ENCODE measurements around the gene CIAO2B.
A peak's percentile ranks its signal among the peaks of the same experiment; 100 is the strongest.
"Not testable (repeated sequence)": the region's sequence is repeated elsewhere in the genome, so short reads cannot be mapped to it uniquely, and the experiment has no call there.

Gene CIAO2B

DNA sequence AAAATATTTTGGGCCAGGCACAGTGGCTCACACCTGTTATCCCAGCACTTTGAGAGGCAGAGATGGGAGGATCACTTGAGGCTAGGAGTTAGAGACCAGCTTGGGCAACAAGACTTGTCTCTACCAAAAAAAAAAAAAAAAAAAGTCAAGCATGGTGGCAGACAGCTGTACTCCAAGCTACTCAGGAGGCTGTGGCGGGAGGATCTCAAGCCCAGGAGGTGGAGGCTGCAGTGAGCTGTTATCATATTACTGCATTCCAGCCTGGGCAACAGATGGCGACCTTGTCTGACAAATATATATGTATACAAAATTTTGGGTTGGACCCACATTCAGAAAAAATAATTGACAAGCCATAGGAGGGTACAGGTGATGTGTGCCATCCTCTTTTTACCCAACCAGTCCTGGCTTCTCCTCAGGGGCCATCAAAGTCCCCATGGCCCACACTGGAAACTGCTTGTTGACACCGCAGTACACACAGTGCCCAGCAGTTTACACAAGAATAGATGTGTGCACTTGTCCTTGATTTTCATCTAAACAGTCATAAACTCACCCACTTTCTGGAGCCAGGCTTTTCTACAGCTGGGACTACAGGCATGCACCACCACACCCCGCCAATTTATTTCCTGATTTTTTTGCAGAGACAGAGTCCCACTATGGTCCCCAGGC lies 2.8 kb upstream of the CIAO2B start:
- no peak for DNase-seq (ENCODE audit: low read depth)

DNA sequence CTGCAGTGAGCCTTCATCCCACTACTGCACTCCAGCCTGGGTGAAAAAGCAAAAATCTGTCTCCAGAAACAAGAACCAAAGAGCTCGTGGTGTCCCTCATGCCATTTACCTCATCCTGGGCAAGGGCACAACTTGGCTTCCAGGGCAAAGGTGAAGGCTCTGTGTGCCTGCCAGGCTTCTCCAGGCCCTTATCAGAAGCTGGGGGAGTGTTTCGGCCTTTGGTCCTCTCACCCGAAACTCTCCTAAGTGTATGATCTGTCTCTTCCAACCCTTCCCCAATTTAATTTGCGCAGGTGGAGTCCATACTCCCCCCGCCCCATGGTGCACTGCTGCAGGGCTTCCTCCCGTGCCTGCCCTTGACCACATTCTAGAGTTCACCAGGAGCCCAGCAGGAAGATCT lies 2.3 kb upstream of the CIAO2B start:
- no peak for DNase-seq (ENCODE audit: low read depth)

GRCh38 chr16:66935314-66936011 lies 1.3 kb upstream of the CIAO2B start, which contains the start of gene CES2:
TSS of gene CES2 (plus strand) at chr16:66935516. CDS start at chr16:66935636, 120 bp downstream.
- DNase-seq (ENCODE audit: low read depth), result no peak

DNA sequence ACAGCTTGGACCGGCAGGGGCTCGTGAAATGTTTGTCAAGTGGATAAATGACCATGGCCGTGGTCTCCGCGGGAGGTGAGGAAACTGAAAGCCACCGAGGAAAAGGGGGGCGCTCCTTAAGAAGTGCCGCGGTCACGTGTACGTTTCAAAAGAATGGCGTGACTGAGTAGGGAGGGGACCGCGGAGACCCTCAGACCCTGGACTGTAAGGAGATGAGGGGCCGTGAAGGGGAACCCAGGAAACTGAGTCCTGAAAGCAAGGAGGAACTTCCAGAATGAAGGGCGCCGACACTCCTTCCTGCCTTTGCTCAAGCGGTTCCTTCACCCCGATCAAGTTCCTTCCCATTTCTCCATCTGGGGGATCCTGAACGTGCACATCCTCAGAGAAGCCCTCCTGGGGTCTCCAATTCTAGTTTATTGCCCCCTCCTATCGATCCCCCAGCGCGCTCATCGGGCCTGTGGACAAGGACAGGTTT lies 674 bp upstream of the CIAO2B start:
- DNase-seq (ENCODE audit: low read depth), result not testable (repeated sequence)

DNA sequence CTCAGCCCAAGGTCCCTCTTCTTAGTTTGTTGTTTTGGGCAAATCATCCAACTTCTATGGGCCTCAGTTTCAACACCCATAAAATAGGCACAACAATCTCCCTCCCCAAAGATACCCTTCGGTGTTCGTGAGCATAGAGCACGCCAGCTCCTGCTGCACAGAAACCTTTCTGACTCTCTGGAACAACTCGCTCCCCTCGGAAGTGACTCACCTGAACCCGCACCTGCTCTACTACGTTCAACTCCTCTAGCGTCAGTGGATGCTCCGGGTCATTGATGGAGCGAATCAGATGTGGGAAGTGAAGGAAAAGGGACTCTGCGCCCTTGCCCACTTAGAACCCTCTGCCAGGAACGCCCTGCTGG lies 445 bp downstream of the CIAO2B start:
- peak; percentile 43 for DNase-seq (ENCODE audit: low read depth)

DNA sequence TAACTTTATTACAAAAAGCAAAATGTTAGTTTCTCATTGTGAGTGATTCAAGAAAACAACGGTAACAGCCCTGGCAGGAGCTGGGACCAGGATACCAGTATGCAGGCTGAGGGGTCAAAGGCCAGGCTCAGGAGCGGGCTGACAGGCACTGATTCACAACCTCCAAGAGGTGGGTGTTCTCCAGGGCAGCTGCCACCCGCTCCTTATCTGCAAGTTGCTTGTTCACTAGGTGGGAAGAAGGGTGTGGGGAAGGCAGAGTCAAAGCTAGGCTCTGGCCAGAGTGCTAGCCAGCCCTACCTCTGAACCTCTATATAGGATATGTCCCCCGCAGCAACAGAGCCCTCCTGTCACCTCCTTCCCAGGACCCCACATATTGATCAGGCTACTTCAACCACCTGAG lies 2.1 kb downstream of the CIAO2B start:
- no peak for DNase-seq (ENCODE audit: low read depth)

DNA sequence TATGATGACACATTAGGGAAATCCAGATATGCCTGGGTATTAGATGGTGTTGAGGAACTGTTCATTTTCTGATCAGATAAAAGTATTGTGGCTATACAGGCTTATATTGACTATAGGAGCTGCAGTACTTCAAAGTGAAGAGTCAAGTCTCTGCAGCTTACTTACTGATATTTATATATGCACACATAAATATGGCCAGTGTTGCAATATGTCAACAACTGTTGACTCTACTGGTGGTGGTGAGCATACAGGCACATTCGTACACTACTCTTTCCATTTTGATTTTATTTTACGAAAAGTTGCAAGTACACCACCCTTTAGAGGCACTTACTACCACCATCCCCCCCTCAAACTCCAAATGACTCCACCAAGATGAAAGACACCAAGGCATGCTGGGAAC lies 2.5 kb downstream of the CIAO2B start:
- no peak for DNase-seq (ENCODE audit: low read depth)

DNA sequence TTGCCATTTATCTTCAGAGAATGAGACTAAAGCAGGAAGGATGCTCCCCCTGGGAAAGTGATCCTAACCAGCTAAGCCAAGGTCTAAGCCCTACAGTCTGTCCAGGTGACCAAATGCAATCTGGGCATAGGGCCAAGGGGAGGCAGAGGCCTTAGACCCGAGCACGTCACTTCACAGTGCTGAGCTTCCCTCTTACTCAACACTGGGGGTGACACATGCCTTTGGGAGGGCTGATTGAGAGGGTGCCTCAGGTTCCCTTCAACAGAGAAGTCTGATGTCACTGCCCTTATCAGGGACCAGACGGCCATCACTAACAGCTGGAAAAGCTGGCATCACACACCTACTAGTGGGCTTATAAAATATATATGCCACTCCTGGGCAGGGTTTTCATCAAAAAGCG lies 4.0 kb downstream of the CIAO2B start:
- DNase-seq (ENCODE audit: low read depth), result no peak

- no peak for DNase-seq (ENCODE audit: low read depth)
Measured at GRCh38 chr16:66928702-66929388, 5.4 kb downstream of the CIAO2B start.

GRCh38 chr16:66927918-66928649 lies 6.1 kb downstream of the CIAO2B start:
- DNase-seq (ENCODE audit: low read depth), result no peak

DNA sequence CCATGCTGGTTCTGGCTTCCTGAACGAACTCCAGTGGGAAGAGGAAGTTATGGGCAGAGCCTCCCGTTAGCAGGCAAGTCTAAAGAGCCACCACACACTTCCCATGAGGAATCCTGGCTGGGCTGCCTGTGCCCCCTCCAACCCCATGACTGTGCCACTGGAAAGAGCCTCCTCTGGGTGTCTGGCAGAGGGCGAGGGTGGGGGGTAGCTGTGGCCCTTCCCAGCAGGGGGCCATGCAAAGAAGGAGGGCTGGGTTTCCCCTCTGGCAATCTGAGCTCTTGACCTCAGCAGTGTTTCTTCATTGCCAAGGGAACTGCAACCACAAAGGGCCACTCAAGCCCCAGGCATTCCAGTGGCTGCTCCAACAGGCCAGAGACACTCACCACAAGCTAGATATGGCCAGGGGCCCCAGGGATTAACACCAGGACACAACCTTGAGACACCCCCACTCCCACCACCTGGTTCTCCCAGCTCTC lies 7.2 kb downstream of the CIAO2B start:
- DNase-seq (ENCODE audit: low read depth), result no peak

GRCh38 chr16:66926171-66926947 lies 7.8 kb downstream of the CIAO2B start:
- no peak for DNase-seq (ENCODE audit: low read depth)

GRCh38 chr16:66925322-66925840 lies 8.8 kb downstream of the CIAO2B start, which contains the start of gene RRAD:
TSS of gene RRAD (minus strand) at chr16:66925535. CDS start at chr16:66925179, 356 bp downstream.
- no peak for DNase-seq (ENCODE audit: low read depth)

- DNase-seq (ENCODE audit: low read depth), result no peak
Measured at GRCh38 chr16:66924527-66925321, 9.5 kb downstream of the CIAO2B start.

GRCh38 chr16:66923866-66924265 lies 10.3 kb downstream of the CIAO2B start:
- no peak for DNase-seq (ENCODE audit: low read depth)

- no peak for DNase-seq (ENCODE audit: low read depth)
Measured at GRCh38 chr16:66923247-66923731, 10.9 kb downstream of the CIAO2B start.

DNA sequence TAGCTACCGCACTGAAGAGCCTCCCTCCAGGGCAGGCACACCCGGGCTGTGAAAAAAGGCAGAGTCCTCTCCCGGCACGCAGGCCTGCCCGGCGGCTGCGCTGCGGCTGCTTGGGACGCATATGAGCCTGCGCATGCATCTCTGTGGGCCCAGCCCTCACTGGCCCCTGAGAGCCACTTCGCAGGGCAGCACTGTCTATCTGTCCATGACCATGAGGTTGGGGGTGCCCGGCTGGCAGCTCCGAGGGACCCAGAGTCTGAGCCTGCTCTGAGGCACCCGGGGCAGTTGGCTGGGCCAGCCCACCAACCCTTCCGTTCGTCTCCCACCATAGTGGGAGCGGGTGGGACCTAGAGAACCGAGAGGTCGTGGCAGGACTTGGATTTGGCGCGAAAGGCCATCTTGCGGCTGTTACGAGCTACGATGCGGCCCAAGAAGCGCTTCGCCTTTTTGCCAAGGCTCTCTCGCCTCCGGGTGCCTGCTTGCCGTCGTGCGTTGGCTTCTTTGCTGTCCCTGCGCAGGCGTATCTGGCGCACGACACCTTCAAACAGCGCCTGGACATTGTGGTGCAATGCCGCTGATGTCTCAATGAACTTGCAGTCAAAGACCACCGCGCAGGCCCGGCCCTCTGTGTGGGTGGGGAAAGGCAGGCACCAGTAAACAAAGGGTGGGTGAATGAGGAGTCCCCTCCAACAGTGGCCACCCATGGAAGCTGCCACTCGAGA lies 12.3 kb downstream of the CIAO2B start:
- DNase-seq (ENCODE audit: low read depth), result no peak

DNA sequence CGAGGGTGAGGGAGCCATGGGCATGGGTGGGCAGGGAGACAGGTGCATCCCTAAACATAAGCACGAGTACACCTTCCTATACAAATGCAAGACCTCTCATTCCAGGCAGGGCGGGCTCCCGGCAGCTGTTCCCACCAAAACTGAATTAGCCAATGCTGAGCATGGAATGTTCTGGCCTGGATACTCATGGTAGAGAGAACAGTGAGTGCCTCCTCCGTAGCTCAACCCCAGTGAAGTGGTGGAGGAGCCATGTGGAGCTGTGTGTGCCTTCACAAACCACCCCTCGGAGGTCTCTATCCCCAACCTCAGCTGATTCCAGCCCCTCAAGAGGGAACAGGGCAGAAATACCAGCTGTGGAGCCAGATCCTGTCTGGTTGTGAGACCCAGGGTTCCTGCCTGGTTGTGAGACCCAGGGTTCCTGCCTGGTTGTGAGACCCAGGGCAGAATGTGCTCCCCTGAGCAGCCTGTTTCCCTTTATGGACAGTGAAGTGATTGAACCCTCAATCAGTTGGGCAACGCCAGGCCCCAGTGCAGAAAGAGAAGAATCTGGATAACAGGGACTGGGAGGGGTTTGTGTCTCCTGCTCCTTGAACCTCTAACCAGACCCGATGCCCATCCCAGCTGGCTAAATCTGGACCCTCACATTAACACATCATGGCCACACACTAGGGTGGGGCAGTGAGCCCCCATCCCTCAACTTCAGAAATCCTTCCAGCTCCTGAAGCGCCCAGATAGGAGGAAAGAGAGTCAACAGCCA lies 13.1 kb downstream of the CIAO2B start:
- DNase-seq (ENCODE audit: low read depth), result no peak

- no peak for DNase-seq (ENCODE audit: low read depth)
Measured at GRCh38 chr16:66920299-66920590, 14.0 kb downstream of the CIAO2B start.
